ENCODE data around the gene C1QL1.

GRCh38 chr17:44947461-44948314, 20.4 kb downstream of the C1QL1 start, which contains the start of gene KIF18B:
- peak; percentile 96 for TF ChIP-seq POLR2AphosphoS5 (IDR thresholded peaks at IDR 0.05; ENCODE audit: low read depth, low read length)
- TF ChIP-seq TAF1 (IDR thresholded peaks at IDR 0.05; ENCODE audit: borderline replicate concordance, insufficient read depth, low read length): peak; percentile 96

All from PFSK-1 (cell line).